NOMO-1 treated with DMSO at 0.1 percent for 48 hours (cell line): ENCODE measurements around the gene RPS6KB2.

Experiments
- DNase-seq: peaks from one replicate; lab custom pipeline; 2025; ENCODE audit not compliant: unreplicated experiment; lab: John Stamatoyannopoulos, UW

The RPS6KB2 gene

DNA sequence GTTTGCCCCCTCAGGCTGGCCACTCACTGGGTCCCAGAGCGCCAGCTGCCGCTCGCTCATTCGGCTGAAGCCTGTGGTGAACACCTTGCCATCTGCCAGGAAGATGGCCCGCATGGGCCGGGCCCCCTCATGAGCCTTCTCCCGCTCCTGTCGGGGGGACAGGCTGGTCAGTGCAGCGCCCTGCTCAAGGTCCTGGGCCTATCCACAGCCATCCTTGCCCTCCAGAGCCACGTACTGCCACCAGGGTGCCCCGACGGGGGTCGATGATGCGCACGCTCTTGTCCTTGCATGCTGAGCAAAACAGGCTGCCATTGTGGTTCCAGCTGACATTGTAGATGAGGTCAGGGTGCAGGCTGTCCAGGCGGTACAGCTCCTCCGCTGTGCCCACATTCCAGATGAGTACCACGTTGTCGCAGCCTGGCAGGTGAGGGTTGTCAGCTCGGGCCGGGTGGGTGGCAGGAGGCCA, 12.8 kb downstream of the RPS6KB2 start:
- DNase-seq: no peak

DNA sequence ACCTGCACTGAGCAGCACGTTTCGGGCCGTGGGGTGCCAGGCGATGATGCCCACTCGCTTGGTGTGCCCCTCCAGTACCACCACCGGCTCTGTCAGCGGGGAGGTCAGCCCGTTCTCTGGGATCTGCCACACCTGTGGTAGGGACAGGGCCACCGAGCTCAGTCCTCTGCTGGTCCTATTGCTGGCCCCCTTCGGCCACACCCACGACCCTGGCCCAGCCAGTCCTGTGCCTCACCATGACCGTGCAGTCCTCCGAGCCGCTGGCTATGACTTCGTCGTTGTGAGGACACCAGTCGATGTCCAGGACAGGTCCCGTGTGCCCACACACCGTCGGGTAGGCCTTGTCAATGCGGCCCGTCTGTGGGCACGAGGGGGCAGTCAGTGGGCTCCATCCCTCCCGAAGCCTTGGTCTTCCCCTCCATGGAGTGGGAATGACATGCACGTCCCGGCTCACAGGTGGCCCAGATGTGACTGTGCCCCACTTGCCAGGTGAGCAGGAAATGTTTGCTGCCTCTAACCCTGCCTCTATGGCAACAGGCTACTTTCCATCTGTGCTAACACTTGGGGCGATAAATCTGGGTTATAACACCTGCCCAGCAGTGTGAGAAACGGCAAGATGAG, 13.5 kb downstream of the RPS6KB2 start:
- DNase-seq: no peak

DNA sequence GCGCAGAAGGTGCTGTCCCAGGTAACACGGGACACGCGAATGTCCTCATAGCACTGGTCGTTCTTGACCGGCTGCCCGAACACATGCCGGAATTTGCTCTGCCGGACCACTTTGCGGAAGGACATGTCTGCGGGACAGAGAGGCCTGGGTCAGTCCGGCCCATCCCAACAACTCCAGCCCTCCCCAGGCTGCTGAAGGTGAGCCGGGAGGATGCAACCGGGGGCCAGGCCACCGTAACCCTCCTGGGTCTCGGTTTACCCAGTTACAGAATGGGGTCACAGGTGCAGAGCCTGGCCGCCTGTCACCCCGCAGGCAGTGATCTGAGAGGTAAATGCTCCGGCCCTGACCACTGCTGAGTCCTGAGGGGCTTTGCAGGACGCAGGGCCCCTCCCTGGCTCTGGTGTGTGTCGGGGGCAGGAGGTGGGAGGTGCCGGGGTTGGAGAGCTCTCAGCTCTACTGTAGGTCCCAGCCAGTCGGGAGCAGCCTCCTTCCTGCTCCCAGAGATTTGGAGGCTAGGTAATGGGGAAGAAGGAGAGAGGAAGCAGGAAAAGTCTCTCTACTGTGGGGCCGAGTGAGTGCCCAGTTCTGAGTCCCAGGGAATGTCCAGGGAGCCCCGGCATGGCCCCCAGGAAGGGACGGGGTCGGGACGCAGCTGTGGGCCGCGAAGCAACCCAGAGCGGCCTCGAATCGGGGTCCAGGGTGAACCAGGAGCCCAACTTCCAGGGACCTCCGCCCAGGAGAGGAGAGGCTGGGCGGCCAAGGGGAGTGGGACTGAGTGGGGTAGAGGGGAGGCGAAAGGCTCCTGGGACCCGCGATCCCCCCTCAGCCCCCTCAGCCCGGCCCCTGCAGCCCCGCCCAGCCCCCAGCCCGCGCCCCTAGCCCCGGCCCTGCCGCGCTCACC, 14.5 kb downstream of the RPS6KB2 start:
- DNase-seq: no peak

DNA sequence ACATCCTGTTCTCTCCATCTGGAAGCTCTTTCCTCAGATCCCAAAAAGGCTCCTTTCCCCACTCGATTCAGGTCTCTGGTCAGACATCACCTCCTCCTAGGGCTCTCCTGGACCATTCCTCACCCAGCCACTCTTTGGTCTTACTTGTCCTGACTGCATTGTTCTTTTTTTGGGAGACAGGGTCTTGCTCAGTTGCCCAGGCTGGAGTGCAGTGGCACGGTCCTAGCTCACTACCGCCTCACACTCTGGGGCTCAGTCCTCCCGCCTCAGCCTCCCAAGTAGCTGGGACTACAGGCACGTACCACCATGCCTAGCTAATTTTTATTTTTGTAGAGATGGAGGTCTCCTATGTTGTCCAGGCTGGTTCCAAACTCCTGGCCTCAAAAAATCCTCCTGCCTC, 17.2 kb downstream of the RPS6KB2 start:
- no peak for DNase-seq

DNA sequence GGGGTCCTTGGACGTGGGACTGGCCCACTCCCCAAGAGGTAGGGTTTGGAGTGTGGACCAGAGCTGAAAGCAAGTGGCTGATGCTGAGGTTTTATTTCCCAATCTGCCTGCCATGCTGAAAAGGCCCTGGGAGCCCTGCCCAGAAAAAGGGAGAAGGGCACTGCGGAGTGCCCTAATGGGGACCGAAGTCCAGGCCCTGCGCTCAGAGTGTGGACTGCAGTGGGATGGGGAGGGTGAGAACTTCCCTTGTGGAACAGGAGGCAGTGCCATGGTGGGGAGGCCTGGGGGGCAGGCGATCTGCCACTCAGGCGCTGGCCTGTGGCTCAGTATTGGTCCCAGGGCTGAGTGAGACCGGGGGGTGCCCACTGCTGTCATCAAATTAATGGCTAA, 19.9 kb downstream of the RPS6KB2 start:
- DNase-seq: no peak

DNA sequence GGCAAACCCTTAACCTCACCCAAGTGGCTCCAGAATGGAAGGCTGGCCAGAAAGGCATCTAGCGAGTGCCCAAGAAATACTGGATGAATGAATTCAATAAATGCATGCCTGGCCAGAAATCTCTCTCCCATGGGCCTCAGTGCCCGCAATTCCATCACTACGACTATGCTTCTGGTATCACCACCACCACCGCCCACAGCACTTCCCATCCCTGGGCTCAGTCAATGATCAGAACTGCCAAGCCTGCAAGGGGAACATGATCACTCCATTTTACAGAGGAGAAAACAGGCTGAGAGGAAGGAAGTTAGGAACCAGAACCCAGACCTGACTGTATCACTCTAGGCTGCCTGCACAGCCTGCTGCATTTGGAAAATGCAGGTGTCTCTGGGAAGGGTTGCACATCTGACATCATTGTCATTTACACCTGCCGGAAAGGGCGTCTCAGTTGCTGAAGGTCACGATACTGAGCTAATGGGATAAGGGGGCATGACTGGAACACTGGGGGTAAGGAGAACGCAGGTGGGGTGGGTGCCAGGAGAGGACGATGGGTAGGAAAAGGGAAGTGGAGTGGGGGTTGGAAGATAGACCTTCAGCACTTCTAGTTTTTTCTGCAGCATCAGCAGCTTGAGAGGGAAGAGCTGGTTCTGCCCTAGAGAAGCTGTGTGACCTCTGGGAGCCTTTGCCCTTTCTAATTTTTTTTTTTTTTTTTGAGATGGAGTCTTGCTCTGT, 21.0 kb downstream of the RPS6KB2 start:
- peak; percentile 35 for DNase-seq

DNA sequence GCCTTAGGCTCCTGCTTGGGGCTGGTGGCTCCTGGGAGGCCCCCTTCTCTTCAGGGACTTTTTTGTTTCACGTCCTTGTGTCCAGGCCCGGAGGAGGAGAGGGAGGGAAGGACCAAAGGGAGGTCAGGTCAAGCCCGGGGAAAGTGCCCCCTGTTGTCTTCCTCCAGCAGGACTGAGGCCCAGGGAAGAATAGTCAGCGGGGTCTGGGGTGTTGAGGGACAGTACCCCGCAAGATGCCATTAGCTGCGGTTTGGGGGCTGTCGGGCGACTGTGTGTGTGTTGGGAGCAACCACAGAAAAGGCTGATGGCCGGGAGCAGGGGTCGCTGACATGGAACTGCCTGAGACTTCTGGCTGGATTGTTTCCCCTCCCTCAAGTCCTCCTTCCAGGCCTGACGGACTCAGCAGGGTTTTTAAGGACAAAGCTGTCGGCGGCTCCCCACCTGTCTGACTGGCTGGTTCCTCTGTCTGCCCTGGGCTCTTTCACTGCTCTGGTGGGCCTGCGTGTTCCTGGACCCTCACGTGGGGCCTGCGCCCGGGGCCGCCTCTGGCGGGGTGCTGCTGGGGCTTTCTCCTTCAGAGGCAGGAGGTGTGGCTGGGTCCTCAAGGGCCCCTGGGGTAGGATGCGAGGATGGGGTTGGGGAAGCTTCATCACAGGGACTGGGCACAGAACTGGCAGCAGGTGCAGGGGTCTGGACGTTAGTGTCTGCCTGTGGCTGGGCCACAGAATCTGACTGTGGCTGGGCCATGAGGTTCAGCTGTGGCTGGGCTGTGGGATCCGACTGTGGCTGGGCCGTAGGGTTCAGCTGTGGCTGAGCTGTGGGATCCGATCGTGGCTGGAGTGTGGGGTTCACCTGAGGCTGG, 22.7 kb downstream of the RPS6KB2 start:
- DNase-seq: no peak

DNA sequence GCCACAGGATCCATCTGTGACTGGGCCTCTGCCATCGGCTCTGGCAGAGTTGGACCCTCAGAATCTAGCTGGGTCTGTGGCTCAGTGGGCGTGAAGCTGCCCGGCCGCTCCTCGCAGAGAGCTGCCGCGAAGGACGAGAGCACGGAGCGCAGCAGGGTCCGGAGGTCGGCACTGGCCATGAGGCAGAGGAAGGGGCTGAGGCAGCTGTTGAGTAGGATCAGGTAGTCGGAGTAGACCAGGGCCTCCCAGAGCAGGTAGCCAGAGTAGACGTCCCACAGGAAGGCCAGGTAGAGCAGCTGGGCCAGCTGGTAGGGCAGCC, 23.3 kb downstream of the RPS6KB2 start:
- DNase-seq: no peak

DNA sequence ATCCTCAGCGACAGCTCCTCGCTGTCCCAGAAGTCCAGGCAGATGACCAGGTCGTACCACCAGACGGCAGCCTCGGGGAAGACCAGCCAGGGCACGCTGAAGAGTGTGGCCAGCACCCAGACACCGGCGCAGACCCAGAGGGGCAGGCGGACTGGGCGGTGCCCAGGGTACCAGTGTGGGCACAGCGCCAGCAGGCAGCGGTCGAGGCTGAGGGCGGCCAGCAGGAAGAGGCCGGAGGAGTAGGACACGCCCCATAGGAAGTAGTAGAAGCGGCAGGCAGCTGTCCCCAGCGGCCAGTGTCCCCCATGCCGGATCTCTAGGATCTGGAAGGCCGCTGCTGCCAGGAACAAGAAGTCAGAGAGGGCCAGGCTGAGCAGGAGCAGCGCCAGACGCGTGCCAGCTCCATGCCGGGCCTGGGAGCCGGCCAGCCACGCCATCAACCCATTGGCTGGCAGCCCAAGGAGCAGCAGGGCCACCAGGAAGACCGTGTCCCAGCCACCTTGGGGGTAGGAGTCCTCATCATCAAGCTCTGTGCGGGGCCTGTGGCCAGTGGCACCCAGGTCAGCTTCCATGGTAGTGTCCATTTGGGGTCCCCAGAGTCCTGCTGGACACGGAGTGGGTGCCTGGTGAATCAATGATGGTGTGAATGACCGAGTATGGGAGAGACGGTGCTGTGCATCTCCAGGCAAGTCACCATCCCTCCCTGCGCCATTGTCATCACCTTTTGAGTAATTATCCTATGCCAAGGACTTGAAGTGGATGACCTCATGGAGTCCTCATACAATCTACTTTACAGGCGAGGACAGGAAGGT, 24.1 kb downstream of the RPS6KB2 start, which contains the start of gene GPR152:
Gene GPR152 (minus strand): TSS at position 589 of the 812 bp plus-strand sequence. CDS start 5 bp downstream, at position 584.
- no peak for DNase-seq

DNA sequence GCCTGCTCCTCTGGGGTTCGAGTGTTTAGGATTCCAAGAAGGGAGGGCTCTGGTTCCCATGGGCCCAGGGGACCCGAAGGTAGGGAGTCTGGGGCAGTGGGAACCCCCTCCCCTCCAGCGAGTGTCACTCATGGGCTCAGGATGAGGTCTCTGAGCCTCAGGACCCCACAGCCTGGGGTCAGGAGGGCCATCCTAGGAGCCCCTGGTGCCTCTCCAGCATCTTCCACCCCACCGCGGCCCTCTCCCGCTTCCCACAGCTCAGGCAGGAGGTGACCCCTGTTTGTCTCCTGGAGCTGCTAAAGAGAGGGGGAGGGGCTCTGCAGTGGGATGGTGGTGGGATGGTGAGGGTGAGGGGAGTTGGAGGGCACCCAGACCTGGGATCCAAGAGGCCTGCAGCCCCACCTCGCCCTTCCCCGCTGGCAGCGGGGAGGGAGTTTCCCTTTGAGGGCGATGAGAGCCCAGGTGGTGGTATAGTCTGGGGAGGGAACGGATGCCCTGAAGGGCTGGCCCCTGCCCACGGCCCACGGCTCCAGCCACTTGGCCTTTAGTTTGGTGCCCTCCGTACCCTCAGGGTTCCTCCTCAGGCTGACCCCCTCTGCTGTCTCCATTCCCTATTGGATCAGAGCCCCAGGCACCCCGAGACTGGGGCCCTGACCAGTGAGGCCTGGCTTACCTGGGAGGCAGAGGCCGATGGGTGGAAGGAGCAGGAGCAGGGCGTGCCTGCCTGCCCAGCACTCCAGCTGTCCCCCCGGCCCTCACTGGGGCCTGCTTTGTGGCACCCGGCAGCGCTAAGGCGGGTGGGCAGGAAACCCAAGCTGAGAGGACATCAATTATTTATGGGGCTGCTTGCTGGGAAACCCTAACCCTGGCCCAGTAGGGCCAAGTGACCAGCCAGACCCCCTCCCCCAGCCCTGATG, 25.8 kb downstream of the RPS6KB2 start:
- no peak for DNase-seq

DNA sequence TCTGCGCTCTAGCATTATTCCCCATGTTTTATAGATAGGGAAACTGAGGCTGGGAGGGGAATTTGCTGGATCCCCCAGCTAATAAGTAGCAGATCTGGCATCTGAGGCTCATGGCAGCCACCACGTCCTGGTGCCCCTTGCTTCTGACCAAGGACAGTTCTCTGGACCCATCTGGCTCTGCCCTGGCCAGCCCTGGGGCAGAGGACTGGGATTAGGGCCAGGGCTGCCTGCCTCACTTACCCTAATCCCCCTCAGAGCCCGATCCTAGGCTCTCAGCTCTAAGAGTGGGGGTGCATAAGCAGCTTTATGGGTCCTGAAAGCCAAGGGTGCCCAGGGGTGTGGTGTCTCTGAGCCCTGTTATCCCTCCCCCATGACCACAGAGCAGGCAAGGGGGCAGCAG, 26.8 kb downstream of the RPS6KB2 start, which contains the start of gene CABP4:
Gene CABP4 (plus strand): TSS at position 301 of the 400 bp plus-strand sequence. CDS start 70 bp downstream, at position 371.
- no peak for DNase-seq

DNA sequence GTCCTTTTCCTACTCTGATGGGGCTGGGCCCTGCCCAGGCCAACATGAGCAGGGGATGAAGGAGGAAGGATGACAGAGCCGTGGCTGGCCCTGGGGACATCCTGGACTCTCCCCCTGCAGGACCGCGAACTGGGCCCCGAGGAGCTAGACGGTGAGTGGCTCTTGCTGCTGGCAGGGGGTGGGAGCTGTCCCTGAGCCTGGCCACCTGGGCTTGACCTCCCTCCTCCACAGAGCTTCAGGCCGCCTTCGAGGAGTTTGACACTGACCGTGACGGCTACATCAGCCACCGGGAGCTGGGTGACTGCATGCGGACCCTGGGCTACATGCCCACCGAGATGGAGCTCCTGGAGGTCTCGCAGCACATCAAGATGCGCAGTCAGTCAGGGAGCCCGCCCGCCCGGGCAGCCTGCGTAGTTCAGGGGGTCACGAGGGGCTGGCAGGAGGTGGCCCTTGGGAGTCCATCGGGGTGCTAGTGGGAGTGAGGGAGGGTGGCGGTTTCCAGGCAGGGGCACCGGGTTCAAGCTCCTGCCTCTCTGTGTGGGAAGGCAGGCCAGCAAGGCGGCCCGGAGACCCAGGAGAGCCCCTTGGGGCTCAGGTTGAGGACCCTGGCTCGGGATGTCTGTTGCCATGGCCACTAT, 27.9 kb downstream of the RPS6KB2 start:
- no peak for DNase-seq

DNA sequence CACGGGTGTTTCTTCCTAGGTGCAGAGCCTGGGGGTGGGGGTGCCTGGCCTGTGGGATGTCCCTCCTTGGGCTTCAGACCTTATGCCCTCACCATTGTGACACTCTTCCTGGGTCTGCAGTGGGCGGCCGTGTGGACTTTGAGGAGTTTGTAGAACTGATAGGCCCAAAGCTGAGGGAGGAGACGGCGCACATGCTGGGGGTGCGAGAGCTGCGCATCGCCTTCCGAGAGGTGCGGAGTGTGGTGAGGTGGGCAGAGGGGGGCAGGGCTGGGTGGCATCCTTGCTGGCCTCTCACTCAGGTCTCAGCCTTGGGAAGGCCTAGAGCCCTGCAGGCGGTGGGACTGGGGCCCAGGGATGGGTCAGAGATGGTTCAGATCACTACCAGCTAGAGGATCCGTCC, 29.2 kb downstream of the RPS6KB2 start:
- no peak for DNase-seq

DNA sequence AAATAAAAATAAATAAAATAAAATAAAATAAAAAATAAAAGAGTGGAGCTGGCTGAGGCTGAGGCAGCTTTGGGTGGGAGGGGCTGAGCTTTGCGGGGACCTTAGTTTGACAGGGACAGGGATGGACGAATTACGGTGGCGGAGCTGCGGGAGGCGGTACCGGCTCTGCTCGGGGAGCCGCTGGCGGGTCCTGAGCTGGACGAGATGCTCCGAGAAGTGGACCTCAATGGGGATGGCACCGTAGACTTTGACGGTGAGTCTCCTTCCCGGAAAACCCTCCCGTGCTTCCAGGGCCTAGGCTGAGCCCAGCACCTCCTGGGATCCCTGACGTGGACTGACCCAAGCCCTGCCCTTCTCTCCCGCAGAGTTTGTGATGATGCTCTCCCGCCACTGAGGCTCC, 30.0 kb downstream of the RPS6KB2 start:
- no peak for DNase-seq

DNA sequence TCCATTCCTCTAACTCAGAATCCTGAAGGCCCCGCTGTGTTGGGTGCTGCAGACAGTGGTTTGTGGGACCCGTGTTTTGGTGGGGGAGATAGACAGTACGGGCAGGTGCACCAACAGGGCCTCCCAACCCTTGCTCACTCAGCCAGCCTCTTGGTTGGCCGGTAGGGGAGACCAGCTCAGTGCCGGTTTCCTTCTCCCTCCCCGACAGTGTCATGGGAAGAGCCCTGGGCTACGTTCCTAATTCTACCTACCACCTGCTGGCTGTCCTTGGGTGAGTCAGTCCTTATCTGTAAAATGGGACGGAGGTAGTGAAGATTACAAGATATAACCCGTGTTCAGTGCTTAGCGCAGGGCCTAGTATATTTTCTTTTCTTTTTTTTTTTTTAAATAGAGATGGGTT, 34.9 kb downstream of the RPS6KB2 start:
- DNase-seq: no peak

DNA sequence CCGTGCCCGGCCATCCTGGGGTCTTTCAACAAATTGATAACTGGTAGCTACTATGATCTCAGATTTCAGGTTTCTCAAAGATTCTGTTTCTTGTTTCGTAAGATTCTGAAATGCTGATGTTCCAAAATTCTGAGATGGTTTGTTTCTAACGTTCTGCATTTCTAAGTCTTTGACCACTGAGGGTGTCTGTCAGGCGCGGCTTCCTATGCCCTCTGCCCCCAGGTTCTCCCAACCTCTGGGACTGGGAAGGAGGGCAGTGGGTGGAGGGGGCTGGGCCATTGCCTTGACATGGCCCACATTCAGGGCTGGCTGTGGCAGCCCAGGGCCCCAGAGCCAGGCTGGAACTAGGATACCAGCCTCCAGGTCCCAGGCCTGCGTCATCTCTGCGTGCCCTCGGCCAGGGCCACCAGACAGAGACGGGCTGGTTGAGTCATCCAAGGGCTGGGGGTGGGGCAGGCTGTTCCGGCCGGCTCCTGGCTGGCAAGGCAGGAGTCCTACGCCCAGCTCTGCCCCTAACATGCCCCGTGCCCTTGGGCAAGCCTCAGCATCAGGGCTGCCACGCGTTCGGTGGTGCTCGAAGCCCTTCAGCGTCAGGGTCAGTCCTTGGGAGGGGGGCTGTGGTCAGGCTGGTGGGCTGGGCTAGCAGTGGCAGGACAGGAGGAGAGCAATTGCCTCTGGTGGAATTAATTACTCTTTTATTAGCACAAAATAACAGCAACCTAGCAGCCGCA, 35.6 kb downstream of the RPS6KB2 start:
- peak; percentile 83 for DNase-seq

DNA sequence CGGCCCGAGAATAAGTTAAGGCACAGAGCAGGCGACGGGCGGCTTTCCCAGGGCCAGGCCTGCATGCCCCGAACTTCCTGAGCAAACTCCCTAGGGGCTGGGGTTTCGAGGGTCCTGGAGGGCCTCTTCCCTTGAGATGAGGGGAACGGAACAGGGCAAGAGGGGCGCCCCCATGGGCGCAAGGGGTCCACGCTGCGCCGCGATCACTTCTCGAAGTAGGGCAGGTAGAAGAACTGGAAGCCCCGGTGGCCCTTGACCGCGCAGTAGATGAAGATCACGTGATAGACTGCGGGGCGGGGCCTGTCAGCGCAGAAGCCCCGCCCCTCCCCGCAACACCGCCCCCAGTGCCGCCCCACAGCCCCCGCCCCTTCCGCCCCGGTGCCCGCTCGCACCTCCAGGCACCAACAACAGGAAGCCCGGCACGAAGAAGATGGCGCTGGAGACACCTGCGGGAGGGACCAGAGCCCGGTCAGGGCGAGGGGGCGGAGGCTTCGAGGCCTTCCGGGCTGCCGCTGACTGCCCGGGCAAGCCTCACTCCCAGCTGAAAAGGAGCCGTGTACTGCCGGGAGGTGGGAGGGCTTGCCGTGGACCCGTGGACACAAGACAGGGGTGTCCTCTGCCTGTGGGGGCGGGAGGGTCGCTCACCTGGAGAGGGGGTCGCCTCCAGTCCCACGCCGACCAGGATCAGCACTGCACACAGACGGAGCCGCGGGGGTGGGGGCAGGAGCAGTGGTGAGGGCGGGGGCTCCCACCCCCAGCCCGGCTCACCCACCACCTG, 36.3 kb downstream of the RPS6KB2 start:
- peak; percentile 90 for DNase-seq
